ENCODE measurements around the gene AGTR1. TPM values are rescaled to one million over a fixed set of nuclear protein-coding genes. Genes with fewer than 3 reads are reported as not detected.
"Not testable (repeated sequence)": the region's sequence is repeated elsewhere in the genome, so short reads cannot be mapped to it uniquely, and the experiment has no call there.

Gene AGTR1
- total RNA-seq, 2 donors from 2014 or later, result not detected

DNA sequence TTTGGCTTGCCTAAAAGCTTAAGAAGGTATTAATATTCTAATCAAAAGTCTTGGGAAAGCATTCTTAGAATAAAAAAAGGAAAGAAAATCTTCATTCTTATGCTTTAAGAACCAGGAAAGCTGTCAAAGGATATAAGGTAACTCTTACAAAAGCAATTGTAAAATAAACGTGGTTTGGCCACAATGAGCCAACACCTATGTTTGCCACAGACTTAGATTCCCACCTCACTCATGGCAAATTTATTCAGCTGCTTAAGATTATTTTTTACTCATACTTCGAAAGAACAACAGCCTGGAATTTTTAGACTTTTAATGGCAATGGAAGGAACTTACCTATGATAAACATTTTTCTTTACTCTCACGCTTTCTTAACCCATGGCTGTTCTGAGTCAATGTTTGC is 38.4 kb downstream of the AGTR1 start:
- Mint-ChIP-seq H3K27ac (no peak overlapping the region), H3K27me3 (peaks cover 5% of the 10 kb centered on the region), H3K36me3 (ENCODE audit: low read depth) (no peaks in the 10 kb centered on the region), H3K4me1 (no peaks in the 10 kb centered on the region), H3K9me3 (no peaks in the 10 kb centered on the region), H3K4me3 (no peak overlapping the region)
- no peak for ATAC-seq (replicated peaks)

DNA sequence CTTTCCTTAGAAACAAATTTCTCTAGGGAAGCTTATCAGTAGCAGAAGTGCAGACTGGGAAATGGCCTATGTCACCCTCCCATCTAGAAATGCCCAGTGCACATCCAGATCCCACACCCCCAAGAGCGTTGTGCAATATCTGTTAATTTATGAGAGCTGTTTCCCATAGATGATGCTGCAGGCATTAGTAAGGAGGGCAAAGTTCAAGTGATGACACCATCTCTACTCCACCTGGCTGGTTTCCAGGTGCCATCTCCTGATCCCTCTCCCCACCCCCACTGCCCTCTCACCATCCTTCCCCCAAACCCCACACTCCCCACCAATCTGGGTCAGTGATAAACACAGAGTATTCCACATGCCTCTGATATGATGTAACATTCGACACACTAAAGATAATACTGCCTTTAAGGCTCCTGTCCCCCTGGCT is 39.4 kb downstream of the AGTR1 start:
- no peak for ATAC-seq (replicated peaks)
- Mint-ChIP-seq H3K9me3 (no peaks in the 10 kb centered on the region), H3K4me3 (no peak overlapping the region)

DNA sequence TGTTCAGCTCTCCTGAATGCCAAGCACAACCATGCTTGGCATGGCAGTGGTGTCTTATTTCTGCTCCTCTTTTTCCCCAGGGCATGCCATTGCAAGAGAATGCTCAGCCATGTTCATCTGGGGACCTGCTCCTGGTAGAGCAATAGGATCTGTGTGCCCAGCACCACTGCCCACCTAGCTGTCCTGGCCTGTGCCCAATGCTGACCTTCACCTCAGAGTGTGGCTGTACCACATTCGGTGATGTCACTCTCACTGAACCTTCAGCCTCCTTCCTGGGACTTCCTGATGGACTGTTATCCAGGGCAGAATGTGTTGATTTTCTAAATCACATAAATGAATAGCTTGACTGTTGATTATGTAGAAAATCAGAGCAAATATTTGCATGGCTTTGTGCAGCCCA is 42.0 kb downstream of the AGTR1 start:
- no peaks in the 10 kb centered on the region for H3K4me1 Mint-ChIP-seq
- H3K4me3 Mint-ChIP-seq, result no peak overlapping the region
- H3K9me3 Mint-ChIP-seq, result no peaks in the 10 kb centered on the region
- H3K36me3 Mint-ChIP-seq (ENCODE audit: low read depth), result no peaks in the 10 kb centered on the region
- H3K27ac Mint-ChIP-seq, result no peak overlapping the region
- peaks cover 5% of the 10 kb centered on the region for H3K27me3 Mint-ChIP-seq
- no peak for ATAC-seq (replicated peaks)

More for the DNA sequence above, 39.4 kb downstream of the AGTR1 start:
- H3K36me3 Mint-ChIP-seq (ENCODE audit: low read depth), result no peaks in the 10 kb centered on the region
- no peak overlapping the region for H3K27ac Mint-ChIP-seq
- no peaks in the 10 kb centered on the region for H3K4me1 Mint-ChIP-seq
- peaks cover 5% of the 10 kb centered on the region for H3K27me3 Mint-ChIP-seq

DNA sequence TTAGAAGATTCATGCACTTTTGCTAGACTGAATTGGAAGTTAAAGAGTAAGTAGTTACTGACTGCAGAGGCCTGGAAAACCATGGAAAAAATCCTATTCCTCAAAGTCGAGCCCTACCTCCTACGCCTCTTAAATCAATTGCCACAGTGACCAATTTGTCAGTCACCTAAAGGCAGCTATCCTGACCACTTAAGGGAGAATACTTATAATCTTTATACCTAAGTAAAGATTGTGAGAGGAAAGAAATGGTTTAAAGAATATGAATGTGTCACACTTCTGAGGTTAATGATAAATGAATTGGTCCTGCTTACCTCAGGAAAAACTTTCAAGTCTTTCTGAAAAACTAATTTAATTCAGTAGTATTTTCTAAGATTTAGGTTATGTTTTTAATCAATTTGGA is 42.6 kb downstream of the AGTR1 start:
- no peak for ATAC-seq (replicated peaks)
- Mint-ChIP-seq H3K36me3 (ENCODE audit: low read depth) (no peaks in the 10 kb centered on the region), H3K9me3 (no peaks in the 10 kb centered on the region), H3K4me3 (no peak overlapping the region), H3K27ac (no peak overlapping the region), H3K4me1 (no peaks in the 10 kb centered on the region), H3K27me3 (peaks cover 5% of the 10 kb centered on the region)

DNA sequence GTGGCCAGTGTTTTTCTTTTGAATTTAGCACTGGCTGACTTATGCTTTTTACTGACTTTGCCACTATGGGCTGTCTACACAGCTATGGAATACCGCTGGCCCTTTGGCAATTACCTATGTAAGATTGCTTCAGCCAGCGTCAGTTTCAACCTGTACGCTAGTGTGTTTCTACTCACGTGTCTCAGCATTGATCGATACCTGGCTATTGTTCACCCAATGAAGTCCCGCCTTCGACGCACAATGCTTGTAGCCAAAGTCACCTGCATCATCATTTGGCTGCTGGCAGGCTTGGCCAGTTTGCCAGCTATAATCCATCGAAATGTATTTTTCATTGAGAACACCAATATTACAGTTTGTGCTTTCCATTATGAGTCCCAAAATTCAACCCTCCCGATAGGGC is 43.5 kb downstream of the AGTR1 start:
- peaks cover 7% of the 10 kb centered on the region for H3K27me3 Mint-ChIP-seq
- no peak overlapping the region for H3K4me3 Mint-ChIP-seq
- ATAC-seq (replicated peaks), result no peak
- no peaks in the 10 kb centered on the region for H3K9me3 Mint-ChIP-seq
- H3K27ac Mint-ChIP-seq, result no peak overlapping the region
- no peaks in the 10 kb centered on the region for H3K4me1 Mint-ChIP-seq
- no peaks in the 10 kb centered on the region for H3K36me3 Mint-ChIP-seq (ENCODE audit: low read depth)

DNA sequence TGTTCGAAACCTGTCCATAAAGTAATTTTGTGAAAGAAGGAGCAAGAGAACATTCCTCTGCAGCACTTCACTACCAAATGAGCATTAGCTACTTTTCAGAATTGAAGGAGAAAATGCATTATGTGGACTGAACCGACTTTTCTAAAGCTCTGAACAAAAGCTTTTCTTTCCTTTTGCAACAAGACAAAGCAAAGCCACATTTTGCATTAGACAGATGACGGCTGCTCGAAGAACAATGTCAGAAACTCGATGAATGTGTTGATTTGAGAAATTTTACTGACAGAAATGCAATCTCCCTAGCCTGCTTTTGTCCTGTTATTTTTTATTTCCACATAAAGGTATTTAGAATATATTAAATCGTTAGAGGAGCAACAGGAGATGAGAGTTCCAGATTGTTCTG is 44.4 kb downstream of the AGTR1 start:
- no peaks in the 10 kb centered on the region for H3K36me3 Mint-ChIP-seq (ENCODE audit: low read depth)
- no peak overlapping the region for H3K4me3 Mint-ChIP-seq
- no peak overlapping the region for H3K27ac Mint-ChIP-seq
- ATAC-seq (replicated peaks), result no peak
- H3K4me1 Mint-ChIP-seq, result no peaks in the 10 kb centered on the region
- H3K27me3 Mint-ChIP-seq, result peaks cover 9% of the 10 kb centered on the region
- H3K9me3 Mint-ChIP-seq, result no peaks in the 10 kb centered on the region

DNA sequence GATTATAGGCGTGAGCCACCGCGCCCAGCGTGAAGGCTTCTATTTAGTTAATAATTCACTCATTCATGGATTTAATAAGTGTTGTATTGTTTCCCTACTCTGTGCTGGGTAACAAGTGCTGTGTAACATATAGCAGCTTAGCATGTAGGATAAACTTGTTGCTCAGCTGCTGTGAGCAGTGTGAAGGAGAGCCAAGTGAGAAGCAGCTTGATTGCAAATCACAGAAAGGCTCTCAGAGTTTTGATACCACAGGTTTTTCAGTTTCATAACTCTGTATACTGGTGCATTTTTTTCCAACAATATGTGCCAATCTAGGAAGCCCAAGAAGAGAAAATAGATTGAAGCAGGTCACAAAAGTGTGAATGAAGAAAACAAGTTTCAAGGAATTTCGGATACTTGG is 48.4 kb downstream of the AGTR1 start:
- Mint-ChIP-seq H3K27me3 (peaks cover 4% of the 10 kb centered on the region), H3K4me1 (no peaks in the 10 kb centered on the region), H3K36me3 (ENCODE audit: low read depth) (no peaks in the 10 kb centered on the region), H3K4me3 (no peak overlapping the region), H3K9me3 (no peaks in the 10 kb centered on the region), H3K27ac (no peak overlapping the region)
- ATAC-seq (replicated peaks), result no peak

DNA sequence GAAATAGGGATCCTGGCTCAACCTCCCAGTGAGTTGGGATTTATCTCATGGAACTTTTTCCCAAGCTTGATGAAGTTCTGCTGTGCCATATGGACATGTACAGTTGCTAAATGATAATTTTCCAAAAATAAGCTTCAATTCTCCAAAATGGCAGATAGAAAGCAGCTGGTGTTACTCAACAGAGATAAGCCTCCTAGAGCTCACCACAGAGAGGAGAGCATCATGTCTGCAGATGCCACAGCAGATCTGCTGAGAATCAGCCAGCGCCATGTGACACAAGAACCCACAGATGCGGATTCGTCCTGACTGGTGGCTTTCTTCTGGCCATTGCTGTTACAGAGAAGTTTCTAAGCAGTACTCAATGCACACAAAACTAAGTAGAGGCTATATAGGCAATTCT is 50.6 kb downstream of the AGTR1 start:
- ATAC-seq (replicated peaks), result no peak
- Mint-ChIP-seq H3K9me3 (no peaks in the 10 kb centered on the region), H3K27me3 (peaks cover 4% of the 10 kb centered on the region), H3K36me3 (ENCODE audit: low read depth) (no peaks in the 10 kb centered on the region), H3K4me3 (no peak overlapping the region), H3K27ac (no peak overlapping the region), H3K4me1 (no peaks in the 10 kb centered on the region)

DNA sequence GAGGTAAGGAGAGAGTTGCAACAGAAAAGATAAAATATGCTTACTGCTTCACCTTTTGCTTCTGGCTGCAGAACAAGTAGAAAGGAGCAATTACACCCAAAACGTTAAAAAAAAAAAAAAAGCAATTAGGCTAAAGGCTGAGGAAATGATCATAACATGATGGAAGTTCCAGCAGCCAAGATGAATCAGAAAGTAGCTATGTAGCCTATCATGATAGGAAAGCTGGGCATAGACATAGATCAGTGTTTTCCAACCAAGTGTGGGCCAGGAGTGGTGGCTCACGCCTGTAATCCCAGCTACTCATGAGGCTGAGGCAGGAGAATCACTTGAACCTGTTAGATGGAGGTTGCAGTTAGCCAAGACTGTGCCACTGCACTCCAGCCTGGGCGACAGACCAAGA is 52.6 kb downstream of the AGTR1 start:
- Mint-ChIP-seq H3K9me3 (no peaks in the 10 kb centered on the region), H3K4me3 (no peak overlapping the region), H3K27ac (no peak overlapping the region), H3K4me1 (no peaks in the 10 kb centered on the region), H3K27me3 (peaks cover 4% of the 10 kb centered on the region), H3K36me3 (ENCODE audit: low read depth) (no peaks in the 10 kb centered on the region)
- ATAC-seq (replicated peaks), result no peak

DNA sequence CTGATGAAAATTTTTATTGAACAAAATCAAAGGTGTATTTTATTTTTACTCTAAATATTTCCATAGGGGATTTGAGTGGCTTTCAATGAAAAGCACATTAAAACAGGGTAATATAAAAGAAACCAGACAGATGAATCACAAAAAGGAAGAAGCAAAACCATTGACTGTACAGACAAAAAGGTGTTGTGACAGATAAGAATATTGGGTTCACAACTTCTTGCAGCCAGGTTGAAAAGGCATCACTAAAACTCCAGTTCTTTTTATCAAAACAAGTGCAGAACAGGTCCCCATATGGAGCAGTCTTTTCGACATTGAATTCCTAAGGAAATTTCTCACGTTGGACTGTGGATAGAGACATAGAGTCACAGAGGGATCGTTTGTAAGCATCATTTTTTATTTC is 53.8 kb downstream of the AGTR1 start:
- no peak for ATAC-seq (replicated peaks)
- Mint-ChIP-seq H3K36me3 (ENCODE audit: low read depth) (no peaks in the 10 kb centered on the region), H3K27ac (no peak overlapping the region), H3K4me3 (no peak overlapping the region), H3K9me3 (no peaks in the 10 kb centered on the region), H3K4me1 (no peaks in the 10 kb centered on the region), H3K27me3 (no peaks in the 10 kb centered on the region)

DNA sequence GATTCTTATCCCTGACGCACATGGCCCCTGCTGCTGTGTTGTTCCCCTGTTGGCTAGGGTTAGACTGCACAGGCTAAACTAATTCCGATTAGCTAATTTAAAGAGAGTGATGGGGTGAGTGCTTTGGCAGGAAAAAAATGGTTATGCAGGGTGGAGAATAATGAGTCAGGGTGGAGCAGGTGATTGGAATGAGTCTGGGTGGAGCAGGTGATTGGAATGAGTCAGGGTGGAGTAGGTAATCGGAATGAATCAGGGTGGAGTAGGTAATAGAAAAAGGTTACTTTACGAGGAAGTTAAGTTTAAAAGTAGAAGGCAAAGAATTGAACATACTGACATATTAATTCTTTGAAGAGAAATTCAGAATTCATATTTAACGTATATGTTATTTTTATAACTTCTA is 55.7 kb downstream of the AGTR1 start:
- H3K4me3 Mint-ChIP-seq; H3K27ac Mint-ChIP-seq; H3K27me3 Mint-ChIP-seq; H3K36me3 Mint-ChIP-seq (ENCODE audit: low read depth); ATAC-seq (replicated peaks); H3K4me1 Mint-ChIP-seq; H3K9me3 Mint-ChIP-seq: not testable (repeated sequence)

DNA sequence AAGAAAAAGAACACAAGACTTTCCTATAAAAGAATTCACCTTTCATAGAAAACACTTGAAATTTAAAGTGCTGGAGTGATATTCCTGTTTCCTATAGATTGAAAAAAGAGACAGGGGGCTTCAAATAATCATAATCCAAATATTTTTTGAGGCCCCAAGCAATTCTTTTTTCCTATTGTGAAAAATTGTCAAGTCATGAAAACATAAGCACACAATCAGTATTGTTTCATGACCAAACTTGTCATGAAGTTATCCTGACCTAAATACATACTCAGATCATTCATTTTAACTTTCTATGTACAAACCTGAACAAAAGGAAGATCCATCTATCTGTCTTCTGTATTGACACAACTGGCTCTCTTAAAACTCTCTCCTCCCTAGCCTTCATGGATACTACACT is 57.9 kb downstream of the AGTR1 start:
- H3K4me1 Mint-ChIP-seq, result no peaks in the 10 kb centered on the region
- H3K27me3 Mint-ChIP-seq, result no peaks in the 10 kb centered on the region
- no peak for ATAC-seq (replicated peaks)
- no peaks in the 10 kb centered on the region for H3K9me3 Mint-ChIP-seq
- H3K27ac Mint-ChIP-seq, result no peak overlapping the region
- no peak overlapping the region for H3K4me3 Mint-ChIP-seq
- no peaks in the 10 kb centered on the region for H3K36me3 Mint-ChIP-seq (ENCODE audit: low read depth)

DNA sequence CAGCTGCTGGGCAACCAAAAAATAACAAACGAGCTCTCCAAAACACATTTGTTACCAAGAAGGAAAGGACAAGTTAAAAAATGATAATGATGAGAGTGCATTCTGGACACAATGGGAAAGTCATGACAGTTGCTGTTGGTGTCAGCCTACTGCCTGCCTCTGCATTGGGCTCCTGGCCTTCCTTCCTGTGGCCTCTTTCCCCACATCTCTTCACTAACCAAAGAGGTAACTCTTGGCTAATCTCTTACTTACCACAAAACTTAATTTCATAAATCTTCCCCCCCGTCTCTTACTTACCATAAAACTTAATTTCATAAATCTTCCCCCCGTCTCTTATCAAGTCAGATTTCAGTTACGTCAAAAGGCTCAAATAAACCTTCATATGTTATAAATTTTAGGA is 58.6 kb downstream of the AGTR1 start:
- no peaks in the 10 kb centered on the region for H3K27me3 Mint-ChIP-seq
- H3K36me3 Mint-ChIP-seq (ENCODE audit: low read depth), result no peaks in the 10 kb centered on the region
- H3K27ac Mint-ChIP-seq, result no peak overlapping the region
- no peak overlapping the region for H3K4me3 Mint-ChIP-seq
- no peaks in the 10 kb centered on the region for H3K4me1 Mint-ChIP-seq
- no peak for ATAC-seq (replicated peaks)
- no peaks in the 10 kb centered on the region for H3K9me3 Mint-ChIP-seq

DNA sequence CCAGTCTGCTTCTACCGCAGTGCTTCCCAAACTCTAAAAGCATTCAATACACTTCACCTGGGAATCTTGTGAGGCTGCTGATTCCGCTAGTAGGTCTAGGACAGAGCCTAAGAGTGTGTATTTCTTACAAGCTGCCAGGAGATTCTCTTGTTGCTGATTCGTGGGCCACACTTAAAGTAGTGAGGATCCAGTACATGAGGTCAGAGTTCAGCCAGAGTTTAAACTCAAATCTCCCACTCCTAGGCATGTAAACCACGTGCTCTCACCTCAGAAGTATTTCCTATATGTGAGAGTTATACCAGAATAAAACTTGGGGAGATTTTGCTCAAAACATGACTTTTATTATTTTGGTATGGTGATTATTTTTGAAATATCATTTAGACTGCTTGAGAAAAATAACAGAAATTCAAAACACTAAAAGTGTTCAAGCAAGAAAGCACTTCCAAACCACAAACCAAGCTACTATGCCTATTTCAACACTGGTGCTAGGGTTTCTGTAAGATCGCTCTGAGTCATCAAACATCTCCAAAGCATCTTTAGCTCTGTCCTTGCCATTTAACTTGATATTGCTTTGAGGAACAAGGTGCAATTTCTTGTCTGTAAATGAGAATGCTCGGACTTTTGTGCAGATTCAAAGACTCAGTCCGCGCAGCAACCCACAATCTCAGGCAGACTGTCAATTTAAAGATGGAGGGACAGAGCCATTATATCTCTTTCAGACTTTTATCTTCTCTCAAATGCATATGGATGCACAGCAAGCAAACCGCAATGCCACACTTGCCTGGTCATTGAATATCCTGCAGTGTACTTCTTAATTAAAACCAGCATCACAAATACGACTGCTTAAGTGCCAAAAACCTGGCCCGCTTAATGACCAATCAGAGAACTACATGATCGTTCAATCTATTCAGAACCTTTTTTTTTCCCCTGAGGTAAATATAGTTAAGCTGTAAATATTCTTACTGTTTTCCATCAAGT is 59.8 kb downstream of the AGTR1 start:
- no peak overlapping the region for H3K27ac Mint-ChIP-seq
- H3K9me3 Mint-ChIP-seq, result no peaks in the 10 kb centered on the region
- H3K36me3 Mint-ChIP-seq (ENCODE audit: low read depth), result no peaks in the 10 kb centered on the region
- H3K4me3 Mint-ChIP-seq, result no peak overlapping the region
- H3K27me3 Mint-ChIP-seq, result no peaks in the 10 kb centered on the region
- no peaks in the 10 kb centered on the region for H3K4me1 Mint-ChIP-seq
- no peak for ATAC-seq (replicated peaks)

DNA sequence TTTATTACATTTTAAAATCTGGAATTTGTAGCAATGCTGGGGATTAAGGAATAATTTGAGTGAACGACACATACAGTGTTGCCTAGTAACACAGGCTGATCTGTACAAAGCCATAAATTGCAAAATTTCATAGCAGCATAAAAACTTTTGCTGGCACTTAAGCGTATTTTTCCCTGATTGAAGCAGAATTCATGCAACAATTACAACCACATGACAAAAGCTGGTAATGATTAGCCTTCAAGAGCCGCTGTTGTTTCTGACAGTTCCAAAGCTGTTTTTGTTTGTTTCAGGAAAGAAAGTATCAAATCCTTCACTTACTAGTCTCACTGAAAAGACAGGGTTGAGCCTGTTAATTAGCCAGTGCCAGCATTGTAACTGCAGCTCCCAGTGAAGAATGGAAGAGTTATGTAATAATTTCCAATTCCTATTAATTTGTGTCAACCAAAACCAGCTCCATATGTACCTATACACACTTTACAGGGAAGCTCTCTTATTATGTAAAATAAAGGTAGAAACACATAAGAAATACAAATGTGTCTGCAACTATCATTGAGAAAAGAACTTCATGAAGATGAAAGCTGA is 60.7 kb downstream of the AGTR1 start:
- H3K36me3 Mint-ChIP-seq (ENCODE audit: low read depth), result no peaks in the 10 kb centered on the region
- no peak overlapping the region for H3K4me3 Mint-ChIP-seq
- ATAC-seq (replicated peaks), result no peak
- no peaks in the 10 kb centered on the region for H3K4me1 Mint-ChIP-seq
- no peaks in the 10 kb centered on the region for H3K9me3 Mint-ChIP-seq
- H3K27ac Mint-ChIP-seq, result no peak overlapping the region
- no peaks in the 10 kb centered on the region for H3K27me3 Mint-ChIP-seq

Measured in activated T-helper 17 cell treated with anti-CD3 and anti-CD28 coated beads, Interleukin-2, amount 50 U/mL, for 72 hours (primary cell).